M059J (cell line): ENCODE results near the gene ZNF138. TPM values are rescaled to one million over a fixed set of nuclear protein-coding genes. Genes with fewer than 3 reads are reported as not detected.
A peak's percentile ranks its signal among the peaks of the same experiment; 100 is the strongest.
"Not testable (repeated sequence)": the region's sequence is repeated elsewhere in the genome, so short reads cannot be mapped to it uniquely, and the experiment has no call there.

Experiments
- DNase-seq: peaks from one replicate; pipeline ENCODE4 v3.0.0-alpha.2; 2012; ENCODE audit warnings: low read depth
- total RNA-seq: library from RNA; depleted of rRNA; stranded (reverse); fragments of >200 nt; shearing (Covaris generic); gene quantifications from 2 replicates; pipeline ENCODE4 v1.2.3, GENCODE V29; 2014; rRNA removed

Gene ZNF138
- total RNA-seq = 6.7 and 9.2 TPM in 2 replicates

DNA sequence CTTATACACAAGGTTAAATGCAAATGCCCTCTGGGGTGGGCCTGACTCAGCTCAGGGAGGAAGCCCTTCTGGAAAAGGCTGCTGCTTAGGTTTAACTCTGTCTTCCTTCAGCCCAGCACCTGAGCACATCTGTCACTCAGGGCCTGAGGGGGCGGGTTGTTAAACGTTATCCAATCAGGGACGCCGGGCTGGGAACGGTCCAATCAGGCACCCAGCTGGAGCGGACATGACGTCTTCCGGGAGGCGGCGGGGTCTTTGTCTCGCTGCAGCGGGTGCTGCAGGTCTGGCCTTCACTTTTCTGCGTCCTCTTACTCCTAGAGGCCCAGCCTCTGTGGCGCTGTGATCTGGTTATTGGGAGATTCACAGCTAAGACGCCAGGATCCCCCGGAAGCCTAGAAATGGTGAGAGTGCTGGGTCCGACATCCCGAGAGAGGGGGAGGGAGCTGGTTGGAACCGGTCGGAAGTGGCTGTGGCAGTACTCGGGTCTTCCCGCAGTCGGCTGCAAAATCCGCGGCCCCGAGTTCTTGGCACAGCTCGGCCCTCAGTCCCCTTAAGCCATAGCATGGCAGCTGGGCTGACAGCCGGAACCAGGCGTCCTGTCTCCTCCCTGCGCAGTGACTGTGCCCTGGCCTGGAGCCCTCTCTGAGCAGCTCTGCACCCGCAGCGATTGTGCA is at the start of gene ZNF138:
Gene ZNF138 (plus strand): TSS at position 258 of the 674 bp plus-strand sequence. CDS start 141 bp downstream, at position 399.
- DNase-seq = peak; percentile 96

GRCh38 chr7:64744680-64745079 is 49.5 kb upstream of the ZNF138 start:
- peak; percentile 48 for DNase-seq

- no peak for DNase-seq
Observed at GRCh38 chr7:64747802-64748201, 46.4 kb upstream of the ZNF138 start.

DNA sequence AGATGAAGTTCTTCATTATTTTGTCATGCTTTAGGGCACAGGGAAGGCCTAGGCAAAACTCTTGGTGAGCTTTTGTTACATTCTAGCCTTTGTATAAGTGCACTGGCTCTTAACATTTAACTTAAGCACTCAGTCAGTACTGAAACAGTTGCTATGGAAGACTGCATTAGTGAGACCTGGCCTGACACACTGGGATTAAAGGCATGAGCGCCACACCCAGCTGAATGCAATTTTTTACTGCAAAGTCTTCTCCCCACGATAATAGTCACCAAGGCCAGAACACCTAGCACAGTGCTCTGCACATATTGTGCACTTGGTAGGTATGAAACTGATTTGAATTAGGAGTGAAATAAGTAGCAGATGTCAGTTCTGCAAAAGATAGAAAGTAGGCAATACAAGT is 41.2 kb upstream of the ZNF138 start:
- no peak for DNase-seq

DNA sequence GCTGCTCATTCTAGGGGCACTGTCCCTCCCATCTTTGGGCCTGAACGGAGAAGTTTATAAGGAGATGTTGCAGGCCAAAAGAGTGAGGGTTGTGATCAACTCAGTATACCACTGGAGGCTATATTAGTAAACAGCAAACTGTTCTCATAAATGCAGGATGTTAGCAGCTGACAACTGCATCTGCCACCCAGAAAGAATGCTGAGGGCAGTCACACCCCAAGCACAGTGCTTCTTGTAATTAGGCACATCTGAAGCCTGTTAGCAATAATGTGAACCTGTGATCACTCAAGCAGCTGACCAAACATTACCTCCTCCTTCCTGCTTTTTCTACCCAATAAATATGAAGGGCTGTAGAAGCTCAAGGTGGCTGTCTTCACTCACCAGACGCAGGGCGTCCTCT is 38.4 kb upstream of the ZNF138 start:
- DNase-seq = no peak

- no peak for DNase-seq
Observed at GRCh38 chr7:64758151-64758550, 36.1 kb upstream of the ZNF138 start.

DNA sequence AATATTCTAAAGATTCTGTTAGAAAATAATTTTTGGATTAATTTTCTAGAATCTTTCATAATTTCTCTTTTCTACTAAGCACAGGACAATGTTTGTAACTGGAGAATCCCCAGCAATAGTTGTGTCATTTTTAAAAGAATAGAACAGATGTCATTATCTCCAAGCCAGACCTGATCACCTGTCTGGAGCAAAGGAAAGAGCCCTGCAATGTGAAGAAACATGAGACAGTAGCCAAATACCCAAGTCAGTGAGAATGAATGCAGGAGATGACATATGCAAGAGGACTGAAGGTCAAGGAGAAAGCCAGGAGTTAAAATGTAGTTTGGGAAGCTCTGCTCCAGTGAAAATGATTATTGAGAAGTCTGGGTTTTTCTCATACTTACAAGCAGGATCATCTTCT is 25.4 kb upstream of the ZNF138 start:
- DNase-seq = no peak

DNA sequence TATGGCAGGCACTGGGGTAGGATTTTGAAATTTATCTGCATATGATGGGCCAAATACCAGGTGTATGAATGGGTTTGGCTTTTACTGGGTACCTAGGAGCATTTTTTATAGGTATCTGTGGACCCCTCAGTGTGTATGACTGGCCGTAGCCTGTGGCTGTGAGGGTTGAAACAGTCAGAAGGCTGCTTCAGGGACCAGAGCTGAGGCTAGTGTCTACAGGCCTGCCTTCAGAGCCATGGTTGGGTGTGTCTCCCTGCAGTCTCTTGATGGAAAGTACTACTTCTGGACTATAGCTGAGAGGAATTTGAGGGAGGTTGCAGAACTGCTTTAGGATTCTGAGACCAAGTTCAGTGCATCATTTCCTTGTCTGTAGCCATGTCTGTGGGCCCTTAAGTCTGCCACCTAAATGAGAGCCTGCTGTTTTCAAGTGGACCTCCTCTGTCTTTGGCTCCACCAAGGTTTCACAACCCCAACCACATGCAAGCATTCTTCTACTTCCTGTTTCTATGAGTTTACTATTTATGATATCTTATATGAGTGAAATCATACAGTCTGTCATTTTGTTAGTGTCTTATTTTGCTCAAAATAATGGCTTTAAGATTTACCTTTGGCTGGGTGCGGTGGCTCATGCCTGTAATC is 19.9 kb upstream of the ZNF138 start:
- DNase-seq = no peak

DNA sequence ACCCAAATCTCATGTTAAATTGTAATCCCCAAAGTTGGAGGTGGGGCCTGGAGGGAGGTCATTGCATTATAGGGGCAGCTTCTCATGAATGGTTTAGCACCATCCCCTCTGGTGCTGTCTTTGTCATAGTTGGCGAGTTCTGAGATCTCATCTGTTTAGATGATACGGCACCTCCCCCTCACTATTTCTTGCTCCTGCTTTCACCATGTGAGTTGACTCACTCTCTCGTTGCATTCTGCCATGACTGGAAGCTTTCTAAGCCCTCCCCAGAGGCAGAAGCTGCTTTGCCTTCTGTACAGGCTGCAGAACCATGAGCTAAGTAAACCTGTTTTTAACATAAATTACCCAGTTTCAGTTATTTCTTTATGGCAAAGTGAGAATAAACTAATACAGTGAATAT is 18.9 kb upstream of the ZNF138 start:
- peak; percentile 27 for DNase-seq

- not testable (repeated sequence) for DNase-seq
Observed at GRCh38 chr7:64784842-64785241, 9.4 kb upstream of the ZNF138 start.

GRCh38 chr7:64787295-64787694 is 6.9 kb upstream of the ZNF138 start:
- DNase-seq = no peak

- DNase-seq = not testable (repeated sequence)
Observed at GRCh38 chr7:64789241-64789640, 5.0 kb upstream of the ZNF138 start.

DNA sequence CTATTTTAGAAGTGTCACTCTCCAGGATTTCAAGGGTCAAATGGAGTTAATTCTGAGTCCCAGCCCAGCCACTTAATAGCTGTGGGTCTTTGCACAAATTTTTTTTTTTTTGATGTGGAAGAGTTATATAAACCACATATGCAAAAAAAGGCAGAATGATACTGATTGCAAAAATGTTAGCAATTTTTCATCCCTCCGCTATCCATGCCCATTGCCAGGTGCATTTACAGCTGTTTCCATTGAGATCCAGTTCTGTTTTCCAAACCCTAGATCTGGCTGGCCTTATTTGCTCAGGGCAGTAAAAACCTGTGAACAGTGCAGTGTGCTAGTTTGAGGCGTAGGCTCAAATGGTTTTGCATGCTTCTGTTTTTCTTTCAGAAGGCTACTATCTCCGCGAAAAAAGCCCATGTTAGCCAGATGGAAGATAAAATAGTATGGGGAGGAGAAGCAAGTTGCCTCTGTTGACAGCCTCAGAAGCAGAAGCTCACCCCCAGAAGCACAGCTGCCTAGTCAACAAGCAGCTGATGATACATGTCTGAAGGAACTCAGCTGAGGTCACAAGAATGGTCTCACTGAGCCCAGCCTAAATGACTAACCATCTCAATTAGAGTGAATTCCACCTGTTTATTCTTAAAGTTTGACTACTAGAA is 997 bp upstream of the ZNF138 start:
- DNase-seq = peak; percentile 22

DNA sequence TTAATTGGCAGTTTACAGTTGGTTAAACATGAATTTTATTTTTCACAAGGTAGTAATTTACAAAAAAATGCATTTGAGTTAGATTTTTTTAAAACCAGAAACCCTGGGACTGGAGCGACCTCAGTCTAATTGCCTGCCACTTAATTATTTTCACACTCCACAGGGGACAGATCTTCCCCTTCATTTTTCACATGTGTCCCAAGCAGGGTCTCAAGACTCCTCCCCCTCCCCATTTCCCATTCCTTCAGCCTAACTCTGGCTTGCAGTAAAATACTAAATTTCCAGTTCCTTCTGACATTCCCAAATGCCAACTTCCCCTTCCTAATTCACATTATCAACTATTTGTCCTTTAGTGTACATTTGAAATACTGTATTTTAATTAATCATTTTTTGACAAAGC is 948 bp downstream of the ZNF138 start:
- no peak for DNase-seq

DNA sequence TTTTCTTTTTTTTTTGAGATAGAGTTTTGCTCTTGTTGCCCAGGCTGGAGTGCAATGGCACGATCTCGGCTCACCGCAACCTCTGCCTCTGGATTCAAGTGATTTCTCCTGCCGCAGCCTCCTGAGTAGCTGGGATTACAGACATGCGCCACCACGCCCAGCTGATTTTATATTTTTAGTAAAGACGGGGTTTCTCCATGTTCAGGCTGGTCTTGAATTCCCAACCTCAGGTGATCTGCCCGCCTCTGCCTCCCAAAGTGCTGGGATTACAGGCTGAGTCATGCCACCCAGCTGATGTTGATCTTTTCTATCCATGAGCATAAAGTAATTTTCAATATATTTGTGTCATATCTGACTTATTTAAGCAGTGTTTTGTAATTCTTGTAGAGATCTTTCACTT is 4.9 kb downstream of the ZNF138 start:
- not testable (repeated sequence) for DNase-seq

DNA sequence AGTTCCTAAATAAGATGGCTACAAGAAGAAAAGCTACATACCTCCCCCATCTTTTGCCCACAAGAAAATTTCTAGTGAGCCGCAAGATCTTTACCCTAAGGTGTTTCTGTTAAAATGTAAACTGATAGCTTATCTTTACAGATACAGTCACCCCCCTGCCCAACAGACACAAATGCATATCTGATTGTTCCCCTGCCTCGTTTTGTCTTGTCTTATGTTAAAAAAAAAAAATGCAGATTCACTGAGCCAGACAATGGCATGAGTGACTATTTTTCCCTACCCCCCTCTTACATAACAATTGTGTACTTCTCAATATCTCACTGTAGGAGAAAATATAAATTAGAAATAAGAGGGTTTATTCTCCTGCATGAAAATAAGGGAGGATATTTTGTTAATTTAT is 8.5 kb downstream of the ZNF138 start:
- DNase-seq = no peak

DNA sequence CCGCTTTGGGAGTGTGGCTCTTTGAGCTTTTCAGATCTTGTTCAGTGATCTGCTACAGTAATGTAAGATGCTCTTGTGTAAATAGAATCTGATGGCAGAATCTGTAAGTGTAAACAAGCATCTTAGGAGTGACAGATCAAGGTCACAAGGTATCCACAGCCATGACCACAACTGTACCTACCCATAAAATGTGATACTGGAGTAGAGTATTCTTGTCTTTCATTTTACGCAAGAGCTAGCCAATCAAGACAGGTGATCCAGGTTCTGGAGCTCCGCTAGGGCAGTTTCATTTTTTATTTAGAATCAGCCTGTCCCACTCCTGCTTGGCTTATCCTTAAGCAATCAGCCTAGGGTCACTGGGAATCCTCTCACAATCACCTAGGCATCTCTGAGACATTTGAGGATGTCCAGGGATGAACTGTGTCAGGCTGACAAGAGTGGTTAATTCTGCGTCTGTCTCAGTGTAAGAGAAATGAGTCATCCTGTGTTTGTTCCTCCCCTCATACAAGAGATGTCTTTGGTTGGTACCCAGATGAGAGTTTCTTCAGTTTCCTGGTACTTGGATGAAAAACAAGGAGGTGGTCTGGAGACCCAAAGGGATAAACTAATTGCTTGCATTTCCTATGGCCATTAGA is 13.6 kb downstream of the ZNF138 start:
- DNase-seq = no peak

DNA sequence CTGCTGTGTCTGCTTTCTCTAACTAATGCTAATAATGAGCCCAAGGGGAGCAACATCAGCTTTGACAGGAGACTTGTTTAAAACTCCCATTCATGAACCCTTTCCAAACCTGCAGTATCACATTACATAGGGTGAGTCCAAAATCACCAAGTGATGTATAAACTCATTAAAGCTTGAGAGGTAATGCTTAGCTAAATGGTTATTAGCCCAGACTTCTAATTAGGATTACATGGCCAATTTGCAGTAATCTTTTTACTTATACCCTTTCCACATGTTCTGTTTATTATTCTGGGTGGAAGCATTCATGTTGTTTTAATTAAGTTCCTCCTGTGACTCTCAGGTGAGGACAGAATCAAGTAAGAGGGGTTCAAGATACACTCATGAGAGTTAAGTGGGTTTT is 17.5 kb downstream of the ZNF138 start:
- no peak for DNase-seq

- DNase-seq = no peak
Observed at GRCh38 chr7:64830926-64831325, 36.7 kb downstream of the ZNF138 start.

GRCh38 chr7:64832136-64832535 is 37.9 kb downstream of the ZNF138 start:
- DNase-seq = no peak

DNA sequence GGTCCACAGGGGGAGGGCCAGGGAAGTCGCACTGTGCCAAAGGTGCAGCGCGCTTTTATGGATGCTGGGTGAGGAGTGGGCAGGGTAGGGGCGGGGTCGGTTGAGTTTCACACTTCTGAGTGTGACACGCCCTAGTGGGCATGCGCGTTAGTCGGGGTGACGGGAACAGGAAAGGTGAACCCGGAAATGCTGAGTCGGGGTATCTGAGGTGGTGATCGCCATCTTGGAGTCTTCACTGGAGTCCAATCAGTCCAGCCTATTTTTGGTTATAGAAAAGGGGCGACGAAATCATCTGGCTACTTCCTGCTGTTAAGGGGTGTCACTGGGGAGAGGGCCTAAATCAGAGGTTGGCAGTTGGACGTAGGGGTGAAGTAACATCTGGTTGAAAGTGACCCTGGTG is 40.8 kb downstream of the ZNF138 start:
- no peak for DNase-seq

DNA sequence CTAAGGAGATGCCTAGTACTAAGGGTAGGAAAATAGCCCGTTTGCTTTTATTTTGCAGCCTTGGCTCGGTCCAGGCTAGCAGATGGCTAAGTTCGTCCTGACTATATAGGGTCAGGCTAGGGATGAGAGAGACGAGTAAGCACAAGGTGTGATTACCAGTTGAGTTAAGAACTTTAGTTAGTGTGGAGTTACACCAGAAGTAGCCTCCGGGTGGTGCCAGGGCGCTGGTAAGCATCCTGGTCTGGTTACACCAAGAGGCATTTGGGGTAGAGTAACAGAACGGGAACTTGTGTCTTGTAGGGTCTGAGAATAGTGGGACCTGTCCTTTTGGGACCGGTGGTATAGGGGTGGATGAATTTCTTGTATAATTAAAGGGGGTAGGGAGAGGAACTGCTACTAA is 41.6 kb downstream of the ZNF138 start:
- peak; percentile 4 for DNase-seq

DNA sequence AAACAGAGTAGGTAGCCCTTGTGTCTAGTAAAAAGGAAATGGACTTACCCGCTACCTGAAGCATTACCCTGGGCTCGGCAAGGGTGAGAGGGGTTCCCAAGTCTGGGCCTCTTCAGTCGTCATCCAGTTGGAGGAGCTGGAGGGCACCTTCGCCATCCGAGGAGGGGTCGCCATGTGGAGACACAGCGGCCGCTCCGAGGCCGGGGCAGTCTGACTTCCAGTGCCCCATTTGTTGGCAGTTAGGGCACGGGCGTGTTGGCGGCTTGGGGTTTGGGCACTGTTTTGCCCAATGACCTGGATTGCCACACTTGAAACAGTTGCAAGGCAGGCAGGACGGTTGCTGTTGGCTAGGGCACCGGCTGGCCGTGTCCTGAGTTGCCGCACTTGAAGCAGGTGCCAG is 43.8 kb downstream of the ZNF138 start:
- not testable (repeated sequence) for DNase-seq
